K562 (cell line): ENCODE results near the gene VEGFB. TPM values are rescaled to one million over a fixed set of nuclear protein-coding genes. Genes with fewer than 3 reads are reported as not detected.

Experiments
- ATAC-seq: fragments of 200-7000 bp; cut with Tn5 transposase; 3 replicates; pipeline ENCODE4 v1.9.1; 2020; ENCODE audit warnings: moderate library complexity
- BruUV-seq: library from RNA; stranded (reverse); fragments of 400-500 nt; replicated peaks from 2 replicates; lab custom pipeline; 2021; lab: Mats Ljungman, UMichigan
- CTCF ChIA-PET: fragments of 300-600 bp; formaldehyde crosslinking; extraction: SDS; loops from one replicate; lab custom pipeline; 2021; ENCODE audit warnings: low intra/inter-chr PET ratio; lab: Yijun Ruan, JAX
- POLR2A ChIA-PET: fragments of 300-600, 350-650 bp; sonication (Branson Sonifier 250); formaldehyde crosslinking; extraction: SDS; loops from one replicate; lab custom pipeline; 2021; ENCODE audit warnings: antibody characterized with exemption, inconsistent platforms; lab: Yijun Ruan, JAX
- DNase-seq, 4 experiments: peaks; one replicate each; pipeline versions ENCODE4 v3.0.0 to v3.0.0-alpha.2; 2011 to 2018; ENCODE audit warnings: low spot score in 3 of 4, mixed read lengths in 3 of 4; ENCODE audit errors: extremely low read depth in 1 of 4
- FAIRE-seq: peaks from 2 replicates; lab custom pipeline; 2011; peaks lifted over from hg19 to GRCh38; lab: Jason Lieb, UNC
- H2AFZ ChIP-seq: 2 replicates; pipeline ENCODE4 v1.6.0; 2011; ENCODE audit warnings: low read depth, low read length, control low read depth, inconsistent platforms
- H3K27ac ChIP-seq: fragments of 200-600 bp; 3 replicates; pipeline ENCODE4 v1.8.0; 2011; ENCODE audit warnings: low read depth, mild to moderate bottlenecking, control low read depth, inconsistent platforms, low read length, moderate library complexity, mixed read lengths; ENCODE audit errors: extremely low read depth
- H3K27me3 ChIP-seq, 2 experiments: fragments of 300-600 bp in 1 of 2; 2 replicates in 1 of 2; 3 replicates in 1 of 2; pipeline versions ENCODE4 v1.6.0 to v1.8.0; 2011; ENCODE audit warnings: inconsistent platforms in 2 of 2, low read length in 2 of 2, mild to moderate bottlenecking in 1 of 2, mixed read lengths in 1 of 2, moderate library complexity in 1 of 2; ENCODE audit not compliant: control insufficient read depth in 2 of 2, insufficient read depth in 2 of 2
- H3K36me3 ChIP-seq: fragments of 300-600 bp; 3 replicates; pipeline ENCODE4 v1.8.0; 2011; ENCODE audit warnings: mild to moderate bottlenecking, low read length, inconsistent platforms; ENCODE audit not compliant: control insufficient read depth, insufficient read depth
- H3K4me1 ChIP-seq, 2 experiments: fragments of 200-600 bp in 1 of 2; replicated peaks in 1 of 2; 2 replicates in 1 of 2; 3 replicates in 1 of 2; pipeline versions ENCODE4 v1.5.1 to v1.8.0; 2011; ENCODE audit warnings: inconsistent platforms in 2 of 2, low read length in 2 of 2, mild to moderate bottlenecking in 1 of 2, mixed read lengths in 1 of 2, moderate library complexity in 1 of 2; ENCODE audit not compliant: control insufficient read depth in 2 of 2, insufficient read depth in 2 of 2
- H3K4me2 ChIP-seq: 2 replicates; pipeline ENCODE4 v1.6.1; 2011; ENCODE audit warnings: low read length, control low read depth, inconsistent platforms, mixed read lengths; ENCODE audit not compliant: insufficient read depth
- H3K4me3 ChIP-seq: fragments of 200-600 bp; sonication (generic), shearing (Covaris generic); 2 replicates; pipeline ENCODE4 v1.5.1; 2016; ENCODE audit warnings: control low read depth, inconsistent platforms
- H3K79me2 ChIP-seq: fragments of 200-600 bp; 3 replicates; pipeline ENCODE4 v1.8.0; 2011; ENCODE audit warnings: low read length, inconsistent platforms; ENCODE audit not compliant: control insufficient read depth, insufficient read depth
- H3K9ac ChIP-seq, 2 experiments: 2 replicates each; pipeline versions ENCODE4 v1.6.0 to v1.6.1; 2011; ENCODE audit warnings: low read depth in 2 of 2, low read length in 2 of 2, control low read depth in 1 of 2, inconsistent platforms in 1 of 2, mild to moderate bottlenecking in 1 of 2, mixed read lengths in 1 of 2; ENCODE audit not compliant: insufficient read depth in 1 of 2
- H3K9me1 ChIP-seq: one replicate; pipeline ENCODE4 v1.6.0; 2011; ENCODE audit warnings: inconsistent platforms, mild to moderate bottlenecking, low read length, moderate library complexity; ENCODE audit not compliant: control insufficient read depth, insufficient read depth
- H3K9me3 ChIP-seq: replicated peaks from 2 replicates; pipeline ENCODE4 v1.5.1; 2011; ENCODE audit warnings: low read depth, low read length, inconsistent platforms; ENCODE audit not compliant: control insufficient read depth, insufficient read depth
- H4K20me1 ChIP-seq: replicated peaks from 2 replicates; pipeline ENCODE4 v1.6.1; 2011; ENCODE audit warnings: low read length, inconsistent platforms, mixed read lengths; ENCODE audit not compliant: control insufficient read depth, insufficient read depth
- BDP1 ChIP-seq: IDR thresholded peaks from 3 replicates; pipeline ENCODE4 v1.6.1; 2011; ENCODE audit not compliant: insufficient read length, insufficient read depth
- CREB3 ChIP-seq: fragments of 450-650 bp; conservative IDR thresholded peaks from 2 replicates; pipeline ENCODE4 v1.6.1; 2016; ENCODE audit warnings: missing genetic modification characterization, low read depth, mild to moderate bottlenecking, missing compliant biosample characterization, moderate library complexity
- HLTF ChIP-seq: fragments of 450-650 bp; IDR thresholded peaks from 2 replicates; pipeline ENCODE4 v1.6.1; 2016
- KLF13 ChIP-seq: fragments of 450-650 bp; IDR thresholded peaks from 2 replicates; pipeline ENCODE4 v1.6.1; 2016; ENCODE audit warnings: missing genetic modification characterization, low read depth, mild to moderate bottlenecking, missing compliant biosample characterization, moderate library complexity, borderline replicate concordance
- MAZ ChIP-seq, 2 experiments: fragments of 450-650 bp in 1 of 2; sonication (generic) in 1 of 2; formaldehyde crosslinking; IDR thresholded peaks in 1 of 2; conservative IDR thresholded peaks in 1 of 2; 2 replicates each; pipeline versions ENCODE4 v1.4.0 to v1.5.0; 2020; ENCODE audit warnings: mild to moderate bottlenecking in 1 of 2, missing genetic modification reagents in 1 of 2
- MCM3 ChIP-seq: fragments of 450-650 bp; IDR thresholded peaks from 2 replicates; pipeline ENCODE4 v1.6.1; 2016
- MTF1 ChIP-seq: fragments of 250-450 bp; sonication (Bioruptor Pico); IDR thresholded peaks from 2 replicates; pipeline ENCODE4 v1.9.0; 2021; ENCODE audit warnings: moderate library complexity, mild to moderate bottlenecking, inconsistent platforms, borderline replicate concordance
- MXI1 ChIP-seq: IDR thresholded peaks from 2 replicates; pipeline ENCODE4 v1.6.1; 2011; ENCODE audit warnings: low read depth, mild to moderate bottlenecking, improper control_type of control experiment, low read length
- NCOA1 ChIP-seq: fragments of 450-650 bp; IDR thresholded peaks from 2 replicates; pipeline ENCODE4 v1.6.1; 2016; ENCODE audit warnings: low read depth
- PHF20 ChIP-seq: fragments of 450-650 bp; IDR thresholded peaks from 2 replicates; pipeline ENCODE4 v1.6.1; 2018; ENCODE audit not compliant: partially characterized antibody
- PML ChIP-seq: IDR thresholded peaks from 2 replicates; pipeline ENCODE4 v1.6.1; 2012; ENCODE audit warnings: low read length, inconsistent platforms
- POLR2AphosphoS2 ChIP-seq: IDR thresholded peaks from 2 replicates; pipeline ENCODE4 v1.6.1; 2012; ENCODE audit warnings: low read length, improper control_type of control experiment
- POLR2H ChIP-seq: IDR thresholded peaks from 2 replicates; pipeline ENCODE4 v1.6.1; 2016; ENCODE audit warnings: missing genetic modification characterization, low read depth, mild to moderate bottlenecking, control low read depth, missing compliant biosample characterization, moderate library complexity
- PYGO2 ChIP-seq: fragments of 450-650 bp; IDR thresholded peaks from 2 replicates; pipeline ENCODE4 v1.6.1; 2016; ENCODE audit warnings: mild to moderate bottlenecking, missing genetic modification characterization, moderate library complexity, missing compliant biosample characterization
- RBM22 ChIP-seq: fragments of 200-400 bp; formaldehyde crosslinking; IDR thresholded peaks from 2 replicates; pipeline ENCODE4 v1.6.1; 2018; ENCODE audit warnings: low read length, low read depth; ENCODE audit not compliant: poor library complexity, severe bottlenecking
- RBM25 ChIP-seq: fragments of 200-400 bp; formaldehyde crosslinking; IDR thresholded peaks from 2 replicates; pipeline ENCODE4 v1.6.1; 2018; ENCODE audit warnings: low read length, low read depth, moderate library complexity; ENCODE audit not compliant: severe bottlenecking
- RFX5 ChIP-seq: IDR thresholded peaks from 2 replicates; pipeline ENCODE4 v1.6.1; 2011; ENCODE audit warnings: low read depth, mild to moderate bottlenecking, improper control_type of control experiment, low read length
- RUNX1 ChIP-seq: sonication (generic); IDR thresholded peaks from 2 replicates; pipeline ENCODE4 v1.6.1; 2016; ENCODE audit warnings: antibody characterized with exemption, low read depth
- SETDB1 ChIP-seq: IDR thresholded peaks from one replicate; pipeline ENCODE4 v1.6.1; 2012; ENCODE audit warnings: low read length, control low read depth, inconsistent platforms
- SIN3B ChIP-seq: fragments of 450-650 bp; IDR thresholded peaks from 2 replicates; pipeline ENCODE4 v1.6.1; 2017; ENCODE audit warnings: low read depth, mild to moderate bottlenecking, moderate library complexity
- SMARCE1 ChIP-seq: fragments of 450-650 bp; IDR thresholded peaks from 2 replicates; pipeline ENCODE4 v1.7.1; 2016; ENCODE audit warnings: mild to moderate bottlenecking
- SUPT5H ChIP-seq: fragments of 450-650 bp; IDR thresholded peaks from 2 replicates; pipeline ENCODE4 v1.6.1; 2016
- U2AF2 ChIP-seq: fragments of 200-400 bp; formaldehyde crosslinking; optimal IDR thresholded peaks from 2 replicates; pipeline ENCODE3; 2017; ENCODE audit warnings: low read depth, mild to moderate bottlenecking, low read length
- ZBTB1 ChIP-seq: sonication (generic); formaldehyde crosslinking; IDR thresholded peaks from 2 replicates; pipeline ENCODE4 v1.8.1; 2023; ENCODE audit warnings: missing genetic modification reagents, low read depth, mild to moderate bottlenecking, borderline replicate concordance
- ZFP1 ChIP-seq: fragments of 450-650 bp; formaldehyde crosslinking; IDR thresholded peaks from 2 replicates; pipeline ENCODE4 v1.4.0; 2020; ENCODE audit warnings: mild to moderate bottlenecking, mixed read lengths
- ZNF143 ChIP-seq: sonication (generic); formaldehyde crosslinking; IDR thresholded peaks from 2 replicates; pipeline ENCODE4 v1.9.0; 2022; ENCODE audit warnings: mild to moderate bottlenecking, missing genetic modification reagents
- ZNF175 ChIP-seq: fragments of 200-800 bp; sonication (Bioruptor generic); IDR thresholded peaks from 2 replicates; pipeline ENCODE4 v1.6.1; 2016; ENCODE audit warnings: low read depth, mild to moderate bottlenecking, missing genetic modification characterization, missing compliant biosample characterization
- ZNF24 ChIP-seq: fragments of 450-650 bp; IDR thresholded peaks from 2 replicates; pipeline ENCODE4 v1.6.1; 2016
- WGBS: fragments of 100-300 bp; shearing (Covaris generic); methylation state at CpG from one replicate; pipeline ENCODE4 v1.1.6; 2016; ENCODE audit warnings: low coverage, mixed read lengths; ENCODE audit not compliant: insufficient coverage; ENCODE audit errors: missing lambda C conversion rate; 5-methylcytosine and 5-hydroxymethylcytosine counted together
- in situ Hi-C: fragments of 300-500 bp; cut with MboI; formaldehyde crosslinking; loops from 4 replicates; pipeline ENCODE4 v1.15.0; 2018; ENCODE audit warnings: inconsistent platforms, mixed read lengths
- intact Hi-C: fragments of 100-400 bp; cut with micrococcal nuclease; formaldehyde crosslinking; loops from 2 replicates; pipeline ENCODE4 v1.14.2; 2022
- polyA plus RNA-seq, 8 experiments: library from polyadenylated mRNA; depleted of rRNA in 4 of 8; stranded (reverse) in 5 of 8; unstranded in 3 of 8; fragments of >200 nt; fragmentation: Nextera tagmentation in 2 of 8; fragmentation: Illumina TruSeq in 1 of 8; extraction: Ambion mirVana in 2 of 8; extraction: Trizol in 1 of 8; gene quantifications; 2 replicates each; pipeline versions ENCODE4 v1.2.1 to v1.2.3, GENCODE V29; 2011 to 2014; ENCODE audit warnings: inconsistent platforms in 1 of 8, missing spikeins in 1 of 8
- total RNA-seq, 7 experiments: library from RNA; depleted of rRNA in 6 of 7; stranded (reverse); fragments of >200 nt in 6 of 7; fragmentation: Illumina TruSeq in 2 of 7; extraction: Trizol in 2 of 7; gene quantifications; 2 replicates each; pipeline versions ENCODE4 v1.2.1 to v1.2.3, GENCODE V29; 2011 to 2021; ENCODE audit warnings: low replicate concordance in 1 of 7

Gene VEGFB
- total and polyA plus RNA-seq, 9 of the 15 experiments (the other 6 are each of a cell fraction or from before 2014, with no cell fraction given): 11.0 to 83.4 (median 25.7) TPM

DNA sequence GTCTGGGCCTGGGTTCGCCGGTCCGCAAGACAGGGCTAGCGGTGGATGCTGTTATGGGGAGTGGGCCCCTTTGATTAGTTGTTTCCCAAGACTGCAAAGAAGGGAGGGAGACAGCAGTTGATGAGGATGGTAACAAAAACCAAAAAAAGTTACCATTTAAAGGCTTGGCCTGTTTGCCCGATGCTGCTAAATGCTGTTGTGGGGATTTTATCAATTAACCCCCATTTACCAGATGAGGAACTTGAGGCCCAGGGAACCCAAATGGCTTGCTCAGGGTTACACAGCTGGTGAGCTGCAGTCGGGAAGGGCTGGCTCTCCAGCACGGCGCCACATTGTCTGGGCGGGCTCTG is 11.8 kb upstream of the VEGFB start:
- ChIA-PET POLR2A (interaction anchor here (6.3 kb wide), 1 partner anchor 15 kb away, joined by 77 read pairs; the partner anchor contains the start of gene FERMT3), CTCF (no interaction called here)
- peak overlapping the region in 1 of 2 experiments; percentile 53; a peak in 2 of 4 replicates for H3K9ac ChIP-seq
- peaks cover 5% of the 10 kb centered on the region for H3K9me1 ChIP-seq
- in situ Hi-C loops: no loop called here
- peaks cover 63% of the 10 kb centered on the region for H3K36me3 ChIP-seq
- H3K27me3 ChIP-seq: no peaks in the 10 kb centered on the region
- ATAC-seq (no peak), FAIRE-seq (no peak), DNase-seq (peak in 1 of 4 experiments; percentile 19)
- peaks cover 28% of the 10 kb centered on the region for H3K79me2 ChIP-seq
- H3K9me3 ChIP-seq: no peaks in the 10 kb centered on the region
- no TSS peak for BruUV-seq
- H3K4me1 ChIP-seq: peaks cover 0 to 61% of the 10 kb centered on the region in 2 experiments; a peak in 3 of 5 replicates
- intact Hi-C loops: no loop called here
- no peaks in the 10 kb centered on the region for H4K20me1 ChIP-seq
- H3K4me2 ChIP-seq: no peak overlapping the region
- H3K4me3 ChIP-seq: no peak overlapping the region
- 66% methylated on average over 6 of the region's 9 CpGs for WGBS
- H3K27ac ChIP-seq: no peak overlapping the region; the same call in 2 of the 3 replicates
- H2AFZ ChIP-seq: no peak overlapping the region
- TF ChIP-seq RBM22: no peak
- no peak for TF ChIP-seq KLF13 (tag)
- no peak for TF ChIP-seq RFX5
- no peak for TF ChIP-seq NCOA1
- TF ChIP-seq BDP1: no peak
- no peak for TF ChIP-seq PML
- TF ChIP-seq ZNF24: no peak
- TF ChIP-seq ZBTB1 (CRISPR knock-in tag): no peak
- no peak for TF ChIP-seq ZFP1 (CRISPR knock-in tag)
- peak; percentile 20 for TF ChIP-seq RBM25
- TF ChIP-seq POLR2H (tag): no peak
- no peak for TF ChIP-seq U2AF2
- peak; percentile 49; the same call in 1 of the 2 replicates for TF ChIP-seq POLR2AphosphoS2
- TF ChIP-seq MTF1 (CRISPR knock-in tag): no peak
- no peak for TF ChIP-seq SETDB1
- no peak for TF ChIP-seq ZNF175 (CRISPR knock-in tag)
- TF ChIP-seq SIN3B: no peak
- no peak for TF ChIP-seq CREB3 (tag)
- TF ChIP-seq SUPT5H: peak; percentile 61; the same call in 1 of the 2 replicates
- 0 out of 4 replicates have a peak, but pooled peaks of 1 of the 2 experiments have one; percentile 25 for TF ChIP-seq MAZ (CRISPR knock-in tag; conservative IDR thresholded peaks at IDR 0.05 in 1 of 2, IDR thresholded peaks at IDR 0.05 in 1 of 2)
- no peak for TF ChIP-seq RUNX1
- TF ChIP-seq SMARCE1: no peak
- TF ChIP-seq PHF20: no peak
- no peak for TF ChIP-seq HLTF
- no peak for TF ChIP-seq PYGO2 (tag)
- no peak for TF ChIP-seq MCM3
- TF ChIP-seq ZNF143 (CRISPR knock-in tag): no peak
- no peak for TF ChIP-seq MXI1
